Smooth muscle cell of the coronary artery (primary cell): ENCODE data around the gene SNX20. TPM values are rescaled to one million over a fixed set of nuclear protein-coding genes. Genes with fewer than 3 reads are reported as not detected.

Experiments used
- total RNA-seq: library from RNA; depleted of rRNA; stranded (reverse); fragments of >200 nt; gene quantifications from 2 replicates; pipeline ENCODE4 v1.2.3, GENCODE V29; 2014; ENCODE audit warnings: low replicate concordance

Gene SNX20, protein sequence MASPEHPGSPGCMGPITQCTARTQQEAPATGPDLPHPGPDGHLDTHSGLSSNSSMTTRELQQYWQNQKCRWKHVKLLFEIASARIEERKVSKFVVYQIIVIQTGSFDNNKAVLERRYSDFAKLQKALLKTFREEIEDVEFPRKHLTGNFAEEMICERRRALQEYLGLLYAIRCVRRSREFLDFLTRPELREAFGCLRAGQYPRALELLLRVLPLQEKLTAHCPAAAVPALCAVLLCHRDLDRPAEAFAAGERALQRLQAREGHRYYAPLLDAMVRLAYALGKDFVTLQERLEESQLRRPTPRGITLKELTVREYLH
- not detected in 2 replicates for total RNA-seq

DNA sequence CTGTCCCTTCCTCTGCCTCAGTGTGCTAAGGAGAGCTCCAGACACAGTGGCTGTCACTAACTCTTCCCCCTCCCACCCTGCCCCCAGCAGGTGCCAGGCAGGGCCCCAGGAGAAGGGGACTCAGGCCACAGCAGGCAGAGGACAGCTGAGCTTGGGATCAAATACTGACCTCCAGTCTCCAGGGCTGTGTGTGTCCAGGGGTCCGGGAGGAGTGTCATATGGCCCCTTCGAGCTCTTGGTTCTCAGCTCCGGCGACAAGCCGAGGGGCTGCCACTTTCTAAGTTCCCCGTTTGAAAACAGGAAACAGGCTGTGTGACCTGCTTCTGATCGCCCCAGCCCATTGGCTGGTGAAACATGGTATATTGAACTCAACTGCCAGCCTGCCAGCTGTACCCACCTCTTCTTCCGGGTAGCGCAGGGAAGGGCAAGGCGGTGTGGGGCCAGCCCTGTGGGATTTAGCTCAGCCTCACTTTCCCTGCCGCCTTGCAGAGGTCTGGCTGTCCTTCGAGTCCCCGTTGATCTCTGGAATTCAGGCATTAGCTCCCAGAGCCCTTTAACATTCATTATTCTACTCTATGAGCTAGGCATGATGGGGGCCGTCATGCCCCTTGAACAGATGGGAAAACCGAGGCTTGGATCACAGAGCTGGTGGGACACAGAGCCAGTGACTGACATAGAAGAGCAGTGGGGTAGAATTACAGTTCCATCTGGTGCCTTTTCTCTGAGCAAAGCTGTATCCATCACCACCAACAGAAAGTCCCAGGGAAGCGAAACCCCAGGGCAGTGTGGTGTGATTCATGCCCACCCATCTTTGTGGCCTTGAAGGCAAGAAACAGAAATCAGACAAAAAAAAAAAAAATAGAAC is at the start of gene SNX20:
Gene SNX20 (minus strand): TSS at position 292 of the 865 bp plus-strand sequence. CDS start 3,786 bp downstream, outside the sequence.

DNA sequence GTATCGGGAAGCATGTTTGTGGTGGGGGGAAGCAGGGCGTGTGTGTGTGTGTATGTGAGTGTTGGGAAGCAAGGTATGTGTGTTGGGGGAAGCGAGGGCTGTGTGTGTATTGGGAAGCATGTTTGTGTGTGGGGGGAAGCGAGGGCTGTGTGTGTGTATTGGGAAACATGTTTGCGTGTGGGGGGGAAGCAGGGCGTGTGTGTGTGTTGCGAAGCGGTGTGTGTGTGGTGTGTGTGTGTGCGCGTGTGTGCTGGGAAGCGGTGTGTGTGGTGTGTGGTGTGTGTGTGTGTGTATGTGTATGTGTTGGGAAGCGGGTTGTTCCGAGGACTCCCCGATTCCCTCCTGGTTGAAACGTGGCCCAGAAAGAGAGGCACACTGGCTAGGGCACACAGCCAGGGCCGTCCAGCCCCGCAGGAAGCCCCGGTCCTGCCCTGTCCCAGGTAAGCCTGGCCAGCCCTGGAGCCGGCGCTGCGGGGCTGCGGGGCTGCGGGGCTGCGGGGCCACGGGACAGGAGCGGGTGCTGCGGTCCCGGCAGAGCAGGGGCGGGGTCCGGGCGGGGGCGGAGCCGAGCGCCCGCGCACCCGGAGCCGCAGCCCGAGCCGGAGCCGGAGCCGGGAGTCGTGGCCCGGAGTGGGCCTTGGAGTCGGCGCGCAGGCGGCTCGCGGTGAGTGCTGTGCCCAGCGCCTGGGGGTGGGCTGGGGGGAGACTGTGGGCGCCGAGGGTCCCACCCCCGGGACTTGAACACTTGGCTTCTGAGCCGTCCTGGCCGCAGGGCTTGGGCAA is 12.1 kb upstream of the SNX20 start, which contains the start of gene NOD2:
Gene NOD2 (plus strand): TSS at position 608 of the 783 bp plus-strand sequence. CDS start 5,890 bp downstream, outside the sequence.

Other genes with a start within 250 kb of the SNX20 start
- under 0.01 and 0.12 TPM in 2 replicates for gene NKD1, start 132.9 kb downstream of the SNX20 start, total RNA-seq
- 0.30 and 0.59 TPM in 2 replicates for gene NOD2, start 12.3 kb upstream of the SNX20 start, total RNA-seq
- gene CYLD, start 60.8 kb upstream of the SNX20 start, total RNA-seq: 28.4 and 32.6 TPM in 2 replicates